GM12878 (cell line): ENCODE measurements around the gene SIN3B. TPM values are rescaled to one million over a fixed set of nuclear protein-coding genes. Genes with fewer than 3 reads are reported as not detected.

ENCODE experiments used
- ATAC-seq: fragments of 200-7000 bp; cut with Tn5 transposase; 3 replicates; pipeline ENCODE4 v1.9.1; 2020; ENCODE audit warnings: mild to moderate bottlenecking, moderate library complexity
- Bru-seq: library from RNA; stranded (reverse); fragments of 400-500 nt; gene quantifications from one replicate; lab custom pipeline; 2021; lab: Mats Ljungman, UMichigan
- BruChase-seq, 2 experiments: library from RNA; stranded (reverse); fragments of 400-500 nt; gene quantifications; one replicate each; lab custom pipeline; 2021; lab: Mats Ljungman, UMichigan
- BruUV-seq: library from RNA; stranded (reverse); fragments of 400-500 nt; replicated peaks from 2 replicates; lab custom pipeline; 2021; lab: Mats Ljungman, UMichigan
- CTCF ChIA-PET: fragments of 300-600 bp; sonication (Branson Sonifier 250); formaldehyde crosslinking; extraction: SDS; loops from one replicate; lab custom pipeline; 2021; ENCODE audit warnings: inconsistent platforms; lab: Yijun Ruan, JAX
- POLR2A ChIA-PET: fragments of 350-600 bp; formaldehyde crosslinking; extraction: SDS; loops from one replicate; lab custom pipeline; 2021; ENCODE audit warnings: inconsistent platforms; lab: Charles Lee
- RAD21 ChIA-PET: fragments of 300-600 bp; sonication (Branson Sonifier 250); formaldehyde crosslinking; loops from one replicate; lab custom pipeline; 2023; ENCODE audit warnings: antibody characterized with exemption; ENCODE audit not compliant: unreplicated experiment; lab: Charles Lee
- SMC1A ChIA-PET: fragments of 300-600 bp; sonication (Branson Sonifier 250); formaldehyde crosslinking; loops from one replicate; lab custom pipeline; 2023; ENCODE audit not compliant: unreplicated experiment, uncharacterized antibody; lab: Charles Lee
- DNase-seq: peaks from one replicate; pipeline ENCODE4 v3.0.0-alpha.2; 2011; ENCODE audit warnings: low read depth, low spot score
- FAIRE-seq: peaks from 3 replicates; lab custom pipeline; 2011; peaks lifted over from hg19 to GRCh38; lab: Jason Lieb, UNC
- H2AFZ ChIP-seq: 2 replicates; pipeline ENCODE4 v1.6.0; 2011; ENCODE audit warnings: low read depth, low read length, control low read depth; ENCODE audit not compliant: control insufficient read depth
- H3K27ac ChIP-seq: 2 replicates; pipeline ENCODE4 v1.5.1; 2011; ENCODE audit warnings: control low read depth; ENCODE audit not compliant: control insufficient read depth, insufficient read depth
- H3K27me3 ChIP-seq, 2 experiments: replicated peaks in 1 of 2; 2 replicates each; pipeline versions ENCODE4 v1.6.0 to v1.6.1; 2011; ENCODE audit warnings: low read length in 1 of 2; ENCODE audit not compliant: control insufficient read depth in 2 of 2, insufficient read depth in 2 of 2
- H3K36me3 ChIP-seq, 2 experiments: 2 replicates each; pipeline ENCODE4 v1.5.1; 2011; ENCODE audit warnings: low read length in 1 of 2; ENCODE audit not compliant: control insufficient read depth in 2 of 2, insufficient read depth in 2 of 2
- H3K4me1 ChIP-seq: 2 replicates; pipeline ENCODE4 v1.6.1; 2011; ENCODE audit warnings: mild to moderate bottlenecking, low read length, moderate library complexity, mixed read lengths; ENCODE audit not compliant: control insufficient read depth, insufficient read depth
- H3K4me2 ChIP-seq: 2 replicates; pipeline ENCODE4 v1.6.0; 2011; ENCODE audit warnings: control low read depth; ENCODE audit not compliant: control insufficient read depth, insufficient read depth
- H3K4me3 ChIP-seq: fragments of 200-600 bp; sonication (generic); 2 replicates; pipeline ENCODE4 v1.5.1; 2016
- H3K79me2 ChIP-seq: 2 replicates; pipeline ENCODE4 v1.6.0; 2011; ENCODE audit warnings: low read length; ENCODE audit not compliant: control insufficient read depth, insufficient read depth
- H3K9ac ChIP-seq: 2 replicates; pipeline ENCODE4 v1.8.0; 2011; ENCODE audit warnings: low read length, control low read depth, mixed read lengths; ENCODE audit not compliant: control insufficient read depth, insufficient read depth
- H3K9me3 ChIP-seq: replicated peaks from 3 replicates; pipeline ENCODE4 v1.5.1; 2011; ENCODE audit warnings: mild to moderate bottlenecking, low read length; ENCODE audit not compliant: control insufficient read depth, insufficient read depth
- H4K20me1 ChIP-seq: 2 replicates; pipeline ENCODE4 v1.6.0; 2011; ENCODE audit not compliant: control insufficient read depth, insufficient read depth
- BACH1 ChIP-seq: fragments of 450-650 bp; IDR thresholded peaks from 2 replicates; pipeline ENCODE4 v1.6.1; 2017; ENCODE audit warnings: mild to moderate bottlenecking, borderline replicate concordance
- BHLHE40 ChIP-seq, 2 experiments: fragments of 450-650 bp in 1 of 2; IDR thresholded peaks; 2 replicates each; pipeline ENCODE4 v1.6.1; 2011 to 2017; ENCODE audit warnings: low read depth in 2 of 2, borderline replicate concordance in 1 of 2, improper control_type of control experiment in 1 of 2, low read length in 1 of 2, mild to moderate bottlenecking in 1 of 2
- CBX5 ChIP-seq: sonication (generic); IDR thresholded peaks from 2 replicates; pipeline ENCODE4 v1.6.1; 2016; ENCODE audit warnings: low read depth, moderate library complexity, mild to moderate bottlenecking, inconsistent platforms
- DPF2 ChIP-seq: fragments of 450-650 bp; IDR thresholded peaks from 2 replicates; pipeline ENCODE4 v1.6.1; 2017; ENCODE audit warnings: mild to moderate bottlenecking
- ETV6 ChIP-seq, 2 experiments: fragments of 450-650 bp in 1 of 2; IDR thresholded peaks in 1 of 2; conservative IDR thresholded peaks in 1 of 2; 2 replicates each; pipeline ENCODE4 v1.6.1; 2014; ENCODE audit warnings: antibody characterized with exemption in 1 of 2, borderline replicate concordance in 1 of 2, low read depth in 1 of 2, mild to moderate bottlenecking in 1 of 2, moderate library complexity in 1 of 2
- HCFC1 ChIP-seq: fragments of 150-350 bp; IDR thresholded peaks from 2 replicates; pipeline ENCODE4 v1.6.1; 2014; ENCODE audit warnings: low read length
- MEF2A ChIP-seq: IDR thresholded peaks from 2 replicates; pipeline ENCODE4 v1.6.1; 2011; ENCODE audit warnings: low read depth, mild to moderate bottlenecking, low read length, moderate library complexity; ENCODE audit not compliant: insufficient read depth
- MYB ChIP-seq: fragments of 150-350 bp; IDR thresholded peaks from 2 replicates; pipeline ENCODE4 v1.6.1; 2014; ENCODE audit warnings: mild to moderate bottlenecking, low read depth, low read length, borderline replicate concordance
- PAX5 ChIP-seq: IDR thresholded peaks from 2 replicates; pipeline ENCODE4 v1.6.1; 2011; ENCODE audit warnings: low read depth, low read length, borderline replicate concordance
- POLR2AphosphoS5 ChIP-seq: IDR thresholded peaks from 2 replicates; pipeline ENCODE4 v1.6.1; 2011; ENCODE audit warnings: mild to moderate bottlenecking, low read length, inconsistent platforms
- RB1 ChIP-seq: fragments of 450-650 bp; formaldehyde crosslinking; IDR thresholded peaks from 2 replicates; pipeline ENCODE4 v1.6.1; 2017; ENCODE audit warnings: mild to moderate bottlenecking, borderline replicate concordance
- SIX5 ChIP-seq: IDR thresholded peaks from 2 replicates; pipeline ENCODE4 v1.6.1; 2011; ENCODE audit warnings: mild to moderate bottlenecking, low read depth, low read length, moderate library complexity; ENCODE audit not compliant: severe bottlenecking
- SMARCA5 ChIP-seq: fragments of 450-650 bp; IDR thresholded peaks from 2 replicates; pipeline ENCODE4 v1.6.1; 2017; ENCODE audit warnings: mild to moderate bottlenecking
- WGBS: methylation state at CpG from one replicate; pipeline ENCODE4 v1.1.6; 2016; ENCODE audit warnings: low lambda C conversion rate; ENCODE audit not compliant: insufficient replicate concordance, insufficient coverage; ENCODE audit errors: missing lambda C conversion rate; 5-methylcytosine and 5-hydroxymethylcytosine counted together
- in situ Hi-C: fragments of 300-500 bp; cut with MboI; formaldehyde crosslinking; loops from 9 replicates; pipeline ENCODE4 v1.14.3; 2018; ENCODE audit warnings: mixed read lengths
- intact Hi-C: fragments of 100-400 bp; cut with micrococcal nuclease; formaldehyde crosslinking; loops from one replicate; pipeline ENCODE4 v1.14.2; 2022; ENCODE audit not compliant: unreplicated experiment
- long read RNA-seq, 2 experiments: library from polyadenylated mRNA; unstranded; transcript quantifications; one replicate each; pipeline ENCODE4 v2.0.0, GENCODE V29; 2019 to 2020
- polyA minus RNA-seq, 3 experiments: library from RNA; depleted of rRNA, polyadenylated mRNA; stranded (reverse); fragments of >200 nt; gene quantifications; 2 replicates each; pipeline ENCODE4 v1.2.3, GENCODE V29; 2011
- polyA plus RNA-seq, 11 experiments: library from polyadenylated mRNA; depleted of rRNA in 4 of 11; unstranded in 6 of 11; stranded (reverse) in 5 of 11; fragments of >200 nt; fragmentation: Nextera tagmentation in 4 of 11; fragmentation: Illumina TruSeq in 1 of 11; extraction: Ambion mirVana in 4 of 11; extraction: Trizol in 1 of 11; gene quantifications; 1 replicate in 1 of 11; 2 replicates in 10 of 11; pipeline versions ENCODE4 v1.2.1 to v1.2.3, GENCODE V29; 2011 to 2016; ENCODE audit warnings: inconsistent platforms in 2 of 11, missing spikeins in 2 of 11, low read depth in 1 of 11
- total RNA-seq, 4 experiments: library from RNA; depleted of rRNA in 3 of 4; stranded (reverse); fragments of >200 nt in 3 of 4; fragmentation: Illumina TruSeq in 1 of 4; extraction: Trizol in 1 of 4; gene quantifications; 2 replicates each; pipeline versions ENCODE4 v1.2.1 to v1.2.3, GENCODE V29; 2013 to 2021

Gene SIN3B, protein sequence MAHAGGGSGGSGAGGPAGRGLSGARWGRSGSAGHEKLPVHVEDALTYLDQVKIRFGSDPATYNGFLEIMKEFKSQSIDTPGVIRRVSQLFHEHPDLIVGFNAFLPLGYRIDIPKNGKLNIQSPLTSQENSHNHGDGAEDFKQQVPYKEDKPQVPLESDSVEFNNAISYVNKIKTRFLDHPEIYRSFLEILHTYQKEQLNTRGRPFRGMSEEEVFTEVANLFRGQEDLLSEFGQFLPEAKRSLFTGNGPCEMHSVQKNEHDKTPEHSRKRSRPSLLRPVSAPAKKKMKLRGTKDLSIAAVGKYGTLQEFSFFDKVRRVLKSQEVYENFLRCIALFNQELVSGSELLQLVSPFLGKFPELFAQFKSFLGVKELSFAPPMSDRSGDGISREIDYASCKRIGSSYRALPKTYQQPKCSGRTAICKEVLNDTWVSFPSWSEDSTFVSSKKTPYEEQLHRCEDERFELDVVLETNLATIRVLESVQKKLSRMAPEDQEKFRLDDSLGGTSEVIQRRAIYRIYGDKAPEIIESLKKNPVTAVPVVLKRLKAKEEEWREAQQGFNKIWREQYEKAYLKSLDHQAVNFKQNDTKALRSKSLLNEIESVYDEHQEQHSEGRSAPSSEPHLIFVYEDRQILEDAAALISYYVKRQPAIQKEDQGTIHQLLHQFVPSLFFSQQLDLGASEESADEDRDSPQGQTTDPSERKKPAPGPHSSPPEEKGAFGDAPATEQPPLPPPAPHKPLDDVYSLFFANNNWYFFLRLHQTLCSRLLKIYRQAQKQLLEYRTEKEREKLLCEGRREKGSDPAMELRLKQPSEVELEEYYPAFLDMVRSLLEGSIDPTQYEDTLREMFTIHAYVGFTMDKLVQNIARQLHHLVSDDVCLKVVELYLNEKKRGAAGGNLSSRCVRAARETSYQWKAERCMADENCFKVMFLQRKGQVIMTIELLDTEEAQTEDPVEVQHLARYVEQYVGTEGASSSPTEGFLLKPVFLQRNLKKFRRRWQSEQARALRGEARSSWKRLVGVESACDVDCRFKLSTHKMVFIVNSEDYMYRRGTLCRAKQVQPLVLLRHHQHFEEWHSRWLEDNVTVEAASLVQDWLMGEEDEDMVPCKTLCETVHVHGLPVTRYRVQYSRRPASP
- total RNA-seq (2013; cell fraction: nucleolus; rRNA removed), result 96.9 and 112 TPM in 2 replicates
- total RNA-seq (2014; rRNA removed), result 8.7 and 13.2 TPM in 2 replicates
- total RNA-seq (2014; rRNA removed; fragmentation: Illumina TruSeq; extraction: Trizol), result 9.1 and 9.6 TPM in 2 replicates
- total RNA-seq (2021), result 30.4 and 34.5 TPM in 2 replicates
- polyA plus RNA-seq (2011; ENCODE audit: low read depth), result 10.6 TPM
- 14.6 and 20.0 TPM in 2 replicates for polyA plus RNA-seq (2011; rRNA removed)
- polyA plus RNA-seq (2011; cell fraction: cytosol; rRNA removed), result 16.2 and 19.8 TPM in 2 replicates
- 113 and 165 TPM in 2 replicates for polyA plus RNA-seq (2011; cell fraction: nucleus; rRNA removed)
- 23.6 and 26.3 TPM in 2 replicates for polyA plus RNA-seq (2012)
- 12.9 and 16.2 TPM in 2 replicates for polyA plus RNA-seq (2014; fragmentation: Illumina TruSeq; extraction: Trizol)
- 1 to 10 TPM in 1 of 2 experiments, under 1 TPM in 1; 0.68 to 1.4 TPM for polyA plus RNA-seq (2014; fragmentation: Nextera tagmentation; extraction: Ambion mirVana)
- polyA plus RNA-seq (2014; rRNA removed), result 31.7 and 36.2 TPM in 2 replicates
- 10 to 100 TPM; 15.3 to 17.0 TPM for polyA plus RNA-seq (2016; fragmentation: Nextera tagmentation; extraction: Ambion mirVana)
- polyA minus RNA-seq (2011; rRNA and poly(A)+ RNA removed), result 18.9 and 23.9 TPM in 2 replicates
- polyA minus RNA-seq (2011; cell fraction: cytosol; rRNA and poly(A)+ RNA removed), result 9.4 and 14.6 TPM in 2 replicates
- 30.5 and 41.4 TPM in 2 replicates for polyA minus RNA-seq (2011; cell fraction: nucleus; rRNA and poly(A)+ RNA removed)
- percentile 73 among the genes with signal in this experiment for Bru-seq, nascent RNA
- BruChase-seq, experiment 1, labeled RNA remaining after a 6-hour chase, result percentile 88 among the genes with signal in this experiment
- BruChase-seq, experiment 2, labeled RNA remaining after a 2-hour chase, result percentile 82 among the genes with signal in this experiment
- long read RNA-seq, experiment 1, transcript SIN3B-209 (8 exons, 2,556 nt), result major isoform, 11 of 14 reads
- long read RNA-seq, experiment 1, partial matches to known transcripts, result 2 of 14 reads
- long read RNA-seq, experiment 1, other reads (novel, unspliced or antisense), result 1 of 14 reads
- long read RNA-seq, experiment 2, partial matches to known transcripts, result 1 of 2 reads
- long read RNA-seq, experiment 2, other reads (novel, unspliced or antisense), result 1 of 2 reads

DNA sequence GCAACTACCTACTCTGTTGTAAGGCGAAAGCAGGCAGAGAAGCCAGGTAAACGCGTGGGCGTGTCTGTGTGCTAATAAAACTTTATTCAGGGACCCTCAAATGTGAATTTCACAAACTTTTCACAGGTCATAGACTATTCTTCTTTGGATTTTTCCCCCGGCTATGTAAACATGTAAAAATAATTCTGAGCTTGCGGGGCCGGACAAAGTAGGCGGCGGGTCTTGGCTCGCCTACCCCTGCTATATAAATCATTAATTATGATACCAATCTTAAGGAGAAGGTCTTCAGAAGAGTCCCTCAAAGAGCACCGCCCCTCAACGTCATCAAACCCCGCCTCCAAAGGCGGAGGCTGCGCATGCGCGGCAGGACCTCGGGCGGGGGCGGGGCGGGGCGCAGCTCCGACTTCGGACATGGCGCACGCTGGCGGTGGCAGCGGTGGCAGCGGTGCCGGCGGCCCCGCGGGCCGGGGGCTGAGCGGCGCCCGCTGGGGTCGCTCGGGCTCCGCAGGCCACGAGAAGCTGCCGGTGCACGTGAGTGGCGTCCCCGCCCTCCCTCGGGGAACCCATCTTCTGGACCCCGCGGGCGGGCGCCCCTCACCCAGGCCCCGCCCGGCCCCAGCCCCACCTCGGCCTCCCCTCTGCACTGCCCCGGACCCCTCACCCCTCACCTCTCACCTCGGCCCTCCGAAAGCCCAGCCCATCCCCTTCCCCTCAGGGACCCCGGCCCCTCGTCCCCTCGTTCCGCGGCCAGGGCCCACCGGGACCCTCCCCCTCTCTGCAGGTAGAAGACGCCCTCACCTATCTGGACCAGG is at the start of gene SIN3B:
TSS of gene SIN3B (plus strand) at position 389 of the 812 bp plus-strand sequence. CDS start at position 412, 23 bp downstream.
- H3K4me2 ChIP-seq, result peak within 1 kb of the TSS; percentile 97
- no TSS peak for BruUV-seq
- peak within 1 kb of the TSS; percentile 54 for H3K27ac ChIP-seq
- peak; percentile 84 for FAIRE-seq
- H3K9me3 ChIP-seq, result peaks cover 2% of the 10 kb centered on the region; the same call in 1 of the 3 replicates
- H3K79me2 ChIP-seq, result peaks cover 13% of the 10 kb centered on the region
- no peaks in the 10 kb centered on the region for H3K27me3 ChIP-seq
- H3K36me3 ChIP-seq, result peaks cover 2 to 6% of the 10 kb centered on the region in 2 experiments
- 2% methylated on average over 39 of the region's 63 CpGs for WGBS
- ChIA-PET SMC1A (no interaction called here), POLR2A (interaction anchor here (0.6 to 1.0 kb wide), 3 partner anchors 10 to 386 kb away, joined by 3 to 5 read pairs (median 3); partner anchors contain the start of gene USE1), RAD21 (interaction anchor here (1.0 kb wide), 1 partner anchor 243 kb away, joined by 3 read pairs; no protein-coding TSS in a partner anchor), CTCF (interaction anchor here (0.6 to 0.8 kb wide), 2 partner anchors 71 to 223 kb away, joined by 3 to 4 read pairs; no protein-coding TSS in a partner anchor)
- peak; percentile 89 for ATAC-seq
- H4K20me1 ChIP-seq, result no peaks in the 10 kb centered on the region
- peak within 1 kb of the TSS; percentile 93 for H3K9ac ChIP-seq
- intact Hi-C loops (no loop called here), in situ Hi-C loops (no loop called here)
- peaks cover 14% of the 10 kb centered on the region for H3K4me1 ChIP-seq
- peak; percentile 81 for DNase-seq
- H3K4me3 ChIP-seq, result peak within 1 kb of the TSS; percentile 98
- H2AFZ ChIP-seq, result peak within 1 kb of the TSS; percentile 66
- TF ChIP-seq ETV6 (conservative IDR thresholded peaks at IDR 0.05 in 1 of 2, IDR thresholded peaks at IDR 0.05 in 1 of 2; ENCODE audit: borderline replicate concordance in 1 of 2, low read depth in 1 of 2), result no peak
- no peak for TF ChIP-seq SIX5
- TF ChIP-seq MEF2A, result no peak
- no peak for TF ChIP-seq RB1
- TF ChIP-seq HCFC1, result 0 out of 2 replicates have a peak, but pooled peaks have one; percentile 10
- no peak for TF ChIP-seq PAX5
- TF ChIP-seq MYB, result no peak
- TF ChIP-seq SMARCA5, result peak; percentile 65; the same call in 1 of the 2 replicates
- TF ChIP-seq POLR2AphosphoS5, result peak; percentile 51; the same call in 1 of the 2 replicates
- peak; percentile 61; the same call in 1 of the 2 replicates for TF ChIP-seq BACH1
- TF ChIP-seq BHLHE40 (IDR thresholded peaks at IDR 0.05; ENCODE audit: borderline replicate concordance in 1 of 2, low read depth in 2 of 2, low read length in 1 of 2), result peak in 1 of 2 experiments; percentile 83; a peak in 2 of 4 replicates
- no peak for TF ChIP-seq DPF2
- TF ChIP-seq CBX5, result no peak
